Suprapubic skin (tissue), 4 donors: ENCODE results near the gene ENPP3.
"Not testable (repeated sequence)": the region's sequence is repeated elsewhere in the genome, so short reads cannot be mapped to it uniquely, and the experiment has no call there.

Experiments used
- POLR2A ChIP-seq, 2 donors: fragments of 450-650 bp; IDR thresholded peaks; one replicate each; pipeline ENCODE4 v1.6.1; 2017; ENCODE audit warnings: antibody characterized with exemption in 2 of 2, mild to moderate bottlenecking in 2 of 2, moderate library complexity in 2 of 2
- POLR2AphosphoS5 ChIP-seq, 3 donors: sonication (generic); formaldehyde crosslinking; IDR thresholded peaks; one replicate each; pipeline ENCODE4 v1.6.1; 2017; ENCODE audit warnings: antibody characterized with exemption in 3 of 3
- TF ChIP-seq, protein P1 (sequence below), 2 donors: fragments of 200-600 bp in 1 of 2; fragments of 450-650 bp in 1 of 2; sonication (generic) in 1 of 2; IDR thresholded peaks; one replicate each; pipeline ENCODE4 v1.5.1; 2016 to 2019; ENCODE audit warnings: antibody characterized with exemption in 2 of 2, mild to moderate bottlenecking in 1 of 2, moderate library complexity in 1 of 2

DNA sequence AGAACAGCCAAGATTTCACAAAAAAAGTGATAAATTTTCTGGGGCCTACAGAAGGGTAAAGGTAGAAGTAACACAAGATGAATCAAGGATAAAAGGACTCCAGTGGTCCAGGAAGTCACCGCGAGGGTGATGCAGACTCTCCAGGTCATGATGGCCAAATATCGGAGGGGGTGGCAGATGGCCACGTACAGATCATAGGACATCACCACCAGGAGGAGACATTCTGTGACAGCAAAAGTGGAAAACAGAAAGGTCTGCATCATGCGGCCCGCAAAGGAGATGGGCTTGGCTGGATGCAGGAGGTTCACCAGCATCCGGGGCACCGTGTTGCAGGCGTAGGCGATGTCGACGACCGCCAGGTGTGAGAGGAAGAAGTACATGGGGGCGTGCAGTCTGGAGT, 63.7 kb downstream of the ENPP3 start:
- not testable (repeated sequence) for TF ChIP-seq POLR2AphosphoS5, POLR2A (IDR thresholded peaks at IDR 0.05)
- TF ChIP-seq, protein P1, sequence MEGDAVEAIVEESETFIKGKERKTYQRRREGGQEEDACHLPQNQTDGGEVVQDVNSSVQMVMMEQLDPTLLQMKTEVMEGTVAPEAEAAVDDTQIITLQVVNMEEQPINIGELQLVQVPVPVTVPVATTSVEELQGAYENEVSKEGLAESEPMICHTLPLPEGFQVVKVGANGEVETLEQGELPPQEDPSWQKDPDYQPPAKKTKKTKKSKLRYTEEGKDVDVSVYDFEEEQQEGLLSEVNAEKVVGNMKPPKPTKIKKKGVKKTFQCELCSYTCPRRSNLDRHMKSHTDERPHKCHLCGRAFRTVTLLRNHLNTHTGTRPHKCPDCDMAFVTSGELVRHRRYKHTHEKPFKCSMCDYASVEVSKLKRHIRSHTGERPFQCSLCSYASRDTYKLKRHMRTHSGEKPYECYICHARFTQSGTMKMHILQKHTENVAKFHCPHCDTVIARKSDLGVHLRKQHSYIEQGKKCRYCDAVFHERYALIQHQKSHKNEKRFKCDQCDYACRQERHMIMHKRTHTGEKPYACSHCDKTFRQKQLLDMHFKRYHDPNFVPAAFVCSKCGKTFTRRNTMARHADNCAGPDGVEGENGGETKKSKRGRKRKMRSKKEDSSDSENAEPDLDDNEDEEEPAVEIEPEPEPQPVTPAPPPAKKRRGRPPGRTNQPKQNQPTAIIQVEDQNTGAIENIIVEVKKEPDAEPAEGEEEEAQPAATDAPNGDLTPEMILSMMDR (IDR thresholded peaks at IDR 0.05): not testable (repeated sequence)
